ENCODE measurements around the gene PTPRN2. TPM values are rescaled to one million over a fixed set of nuclear protein-coding genes. Genes with fewer than 3 reads are reported as not detected.

Gene PTPRN2
- total and polyA plus RNA-seq, 2 donors (not counting 1 experiment from before 2014, with no cell fraction given), result 0.54 to 1.2 TPM

DNA sequence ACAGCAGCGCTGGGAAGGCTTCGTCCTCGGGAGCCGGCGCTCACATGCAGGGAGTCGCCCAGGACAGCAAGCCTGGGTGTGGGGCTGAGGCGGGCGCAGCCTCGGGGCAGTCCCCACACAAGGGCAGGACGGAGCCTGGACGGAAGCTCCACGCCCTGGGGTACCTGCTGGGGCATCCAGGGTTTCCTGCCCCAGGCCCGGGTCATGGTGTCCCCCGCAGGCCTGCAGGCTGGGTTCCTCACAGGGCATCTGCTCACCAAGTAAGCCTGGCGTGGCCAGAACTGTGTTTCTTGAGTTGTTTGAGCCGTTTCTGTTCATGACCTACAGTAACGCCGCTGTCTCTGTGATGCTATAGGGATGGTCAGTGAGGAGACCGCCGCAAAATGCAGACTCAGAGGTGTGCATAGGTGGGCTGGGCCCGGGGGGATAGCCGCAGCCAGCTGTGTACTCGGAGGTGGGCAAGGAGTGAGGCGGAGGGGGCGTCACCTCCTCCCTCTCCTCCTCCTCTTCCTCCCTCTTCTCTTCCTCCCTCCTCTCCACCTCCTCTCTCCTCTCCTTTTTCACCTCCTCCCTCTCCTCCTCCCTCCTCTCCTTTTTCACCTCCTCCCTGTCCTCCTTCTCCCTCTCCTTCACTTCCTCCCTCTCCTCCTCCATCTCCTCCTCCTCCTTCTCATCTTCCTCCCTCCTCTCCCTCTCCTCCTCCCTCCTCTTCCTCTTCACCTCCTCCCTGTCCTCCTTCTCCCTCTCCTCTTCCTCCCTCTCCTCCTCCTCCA, 811.9 kb downstream of the PTPRN2 start:
- H3K36me3 ChIP-seq (ENCODE audit: control insufficient read depth, insufficient read depth, low read length), result no peaks in the 10 kb centered on the region

DNA sequence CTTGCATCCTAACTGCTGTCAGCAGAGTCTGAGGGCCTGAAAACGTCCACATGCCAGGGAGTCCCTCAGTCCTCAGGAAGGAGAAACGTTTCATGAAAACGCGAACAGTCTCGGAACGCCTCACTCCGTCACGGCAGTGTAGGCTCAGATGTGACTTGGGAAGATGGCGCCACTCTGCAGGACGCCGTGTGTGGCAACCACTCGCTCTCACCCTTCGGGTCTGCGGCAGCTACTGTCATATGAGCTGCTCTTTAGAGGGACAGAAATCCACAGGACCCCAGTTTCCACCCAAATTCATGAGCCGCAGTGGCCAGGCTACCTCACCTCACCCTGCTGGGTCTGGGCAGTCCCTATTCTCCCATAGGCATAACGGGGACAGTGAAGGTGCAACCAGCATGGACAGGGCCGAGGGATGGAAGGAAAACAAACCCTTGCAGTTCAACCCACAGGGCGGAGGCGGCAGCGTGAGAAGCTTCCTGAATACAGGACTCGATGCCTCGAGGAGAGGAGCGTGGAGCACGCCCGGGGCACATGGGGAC, 812.5 kb downstream of the PTPRN2 start:
- H3K9me3 ChIP-seq (ENCODE audit: control insufficient read depth, insufficient read depth, low read depth, low read length), result peaks cover 1% of the 10 kb centered on the region

More for the DNA sequence above, 811.9 kb downstream of the PTPRN2 start:
- no peaks in the 10 kb centered on the region for H4K20me1 ChIP-seq (ENCODE audit: control insufficient read depth, extremely low read depth, insufficient read depth, low read length)
- TF ChIP-seq, protein P1, sequence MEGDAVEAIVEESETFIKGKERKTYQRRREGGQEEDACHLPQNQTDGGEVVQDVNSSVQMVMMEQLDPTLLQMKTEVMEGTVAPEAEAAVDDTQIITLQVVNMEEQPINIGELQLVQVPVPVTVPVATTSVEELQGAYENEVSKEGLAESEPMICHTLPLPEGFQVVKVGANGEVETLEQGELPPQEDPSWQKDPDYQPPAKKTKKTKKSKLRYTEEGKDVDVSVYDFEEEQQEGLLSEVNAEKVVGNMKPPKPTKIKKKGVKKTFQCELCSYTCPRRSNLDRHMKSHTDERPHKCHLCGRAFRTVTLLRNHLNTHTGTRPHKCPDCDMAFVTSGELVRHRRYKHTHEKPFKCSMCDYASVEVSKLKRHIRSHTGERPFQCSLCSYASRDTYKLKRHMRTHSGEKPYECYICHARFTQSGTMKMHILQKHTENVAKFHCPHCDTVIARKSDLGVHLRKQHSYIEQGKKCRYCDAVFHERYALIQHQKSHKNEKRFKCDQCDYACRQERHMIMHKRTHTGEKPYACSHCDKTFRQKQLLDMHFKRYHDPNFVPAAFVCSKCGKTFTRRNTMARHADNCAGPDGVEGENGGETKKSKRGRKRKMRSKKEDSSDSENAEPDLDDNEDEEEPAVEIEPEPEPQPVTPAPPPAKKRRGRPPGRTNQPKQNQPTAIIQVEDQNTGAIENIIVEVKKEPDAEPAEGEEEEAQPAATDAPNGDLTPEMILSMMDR (conservative IDR thresholded peaks at IDR 0.05 in 1 of 2, IDR thresholded peaks at IDR 0.05 in 1 of 2; ENCODE audit: low read depth in 1 of 2, low read length in 2 of 2), result no peak
- TF ChIP-seq EZH2 (IDR thresholded peaks at IDR 0.05; ENCODE audit: low read length, missing control alignments), result no peak
- H3K4me1 ChIP-seq (ENCODE audit: control insufficient read depth, extremely low read depth, insufficient read depth, low read length), result no peaks in the 10 kb centered on the region
- no peaks in the 10 kb centered on the region for H3K27me3 ChIP-seq (ENCODE audit: control insufficient read depth, insufficient read depth, low read length)
- no peak overlapping the region for H3K4me3 ChIP-seq (replicated peaks in 1 of 4; ENCODE audit: control extremely low read depth in 1 of 4, insufficient read depth in 1 of 4, low read depth in 3 of 4, low read length in 4 of 4)
- H3K4me2 ChIP-seq (ENCODE audit: extremely low read depth, insufficient read depth, low read length), result no peak overlapping the region
- H3K9ac ChIP-seq (ENCODE audit: insufficient read depth, low read length), result no peak overlapping the region
- H3K9me3 ChIP-seq (ENCODE audit: control insufficient read depth, insufficient read depth, low read depth, low read length), result peaks cover 1% of the 10 kb centered on the region
- no peaks in the 10 kb centered on the region for H3K79me2 ChIP-seq (ENCODE audit: control insufficient read depth, insufficient read depth, low read length)
- no peak for DNase-seq (ENCODE audit: low read depth in 2 of 2)
- no peak overlapping the region for H3K27ac ChIP-seq (ENCODE audit: insufficient read depth, low read length)
- no peak overlapping the region for H2AFZ ChIP-seq (ENCODE audit: low read length)

DNA sequence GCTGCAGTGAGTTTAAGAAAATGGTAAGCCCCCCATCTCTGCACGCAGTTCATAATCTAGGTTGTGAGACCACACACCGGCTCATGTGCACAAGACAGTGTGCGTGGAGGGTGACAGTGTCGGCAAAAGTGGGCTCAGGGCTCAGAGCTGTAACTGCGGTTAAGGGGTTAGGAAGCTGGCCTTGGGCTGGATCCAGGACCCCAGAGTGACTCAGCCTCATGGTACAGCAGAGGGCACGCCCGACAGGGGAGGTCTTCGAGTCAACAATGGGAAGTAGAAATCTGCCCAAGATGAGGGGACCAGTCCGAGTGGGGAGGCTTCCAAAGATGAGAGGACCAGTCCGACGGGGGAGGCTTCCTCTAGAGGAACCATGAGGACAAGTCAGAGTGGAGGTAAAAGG, 813.1 kb downstream of the PTPRN2 start:
- Histone ChIP-seq H2AFZ (ENCODE audit: low read length) (no peak overlapping the region), H3K27ac (ENCODE audit: insufficient read depth, low read length) (no peak overlapping the region), H3K9ac (ENCODE audit: insufficient read depth, low read length) (no peak overlapping the region), H3K4me1 (ENCODE audit: control insufficient read depth, extremely low read depth, insufficient read depth, low read length) (no peaks in the 10 kb centered on the region), H3K4me3 (replicated peaks in 1 of 4; ENCODE audit: control extremely low read depth in 1 of 4, insufficient read depth in 1 of 4, low read depth in 3 of 4, low read length in 4 of 4) (no peak overlapping the region), H3K27me3 (ENCODE audit: control insufficient read depth, insufficient read depth, low read length) (no peaks in the 10 kb centered on the region), H3K36me3 (ENCODE audit: control insufficient read depth, insufficient read depth, low read length) (no peaks in the 10 kb centered on the region), H3K79me2 (ENCODE audit: control insufficient read depth, insufficient read depth, low read length) (no peaks in the 10 kb centered on the region), H3K9me3 (ENCODE audit: control insufficient read depth, insufficient read depth, low read depth, low read length) (peaks cover 1% of the 10 kb centered on the region), H4K20me1 (ENCODE audit: control insufficient read depth, extremely low read depth, insufficient read depth, low read length) (no peaks in the 10 kb centered on the region), H3K4me2 (ENCODE audit: extremely low read depth, insufficient read depth, low read length) (no peak overlapping the region)
- no peak for DNase-seq (ENCODE audit: low read depth in 2 of 2)
- TF ChIP-seq EZH2 (IDR thresholded peaks at IDR 0.05; ENCODE audit: low read length, missing control alignments), result no peak
- TF ChIP-seq, protein P1 (conservative IDR thresholded peaks at IDR 0.05 in 1 of 2, IDR thresholded peaks at IDR 0.05 in 1 of 2; ENCODE audit: low read depth in 1 of 2, low read length in 2 of 2), result no peak

More for the DNA sequence above, 812.5 kb downstream of the PTPRN2 start:
- Histone ChIP-seq H3K4me3 (replicated peaks in 1 of 4; ENCODE audit: control extremely low read depth in 1 of 4, insufficient read depth in 1 of 4, low read depth in 3 of 4, low read length in 4 of 4) (no peak overlapping the region), H3K79me2 (ENCODE audit: control insufficient read depth, insufficient read depth, low read length) (no peaks in the 10 kb centered on the region), H2AFZ (ENCODE audit: low read length) (no peak overlapping the region), H3K9ac (ENCODE audit: insufficient read depth, low read length) (no peak overlapping the region), H3K36me3 (ENCODE audit: control insufficient read depth, insufficient read depth, low read length) (no peaks in the 10 kb centered on the region), H4K20me1 (ENCODE audit: control insufficient read depth, extremely low read depth, insufficient read depth, low read length) (no peaks in the 10 kb centered on the region), H3K4me1 (ENCODE audit: control insufficient read depth, extremely low read depth, insufficient read depth, low read length) (no peaks in the 10 kb centered on the region), H3K27me3 (ENCODE audit: control insufficient read depth, insufficient read depth, low read length) (no peaks in the 10 kb centered on the region), H3K27ac (ENCODE audit: insufficient read depth, low read length) (no peak overlapping the region), H3K4me2 (ENCODE audit: extremely low read depth, insufficient read depth, low read length) (no peak overlapping the region)
- TF ChIP-seq, protein P1 (conservative IDR thresholded peaks at IDR 0.05 in 1 of 2, IDR thresholded peaks at IDR 0.05 in 1 of 2; ENCODE audit: low read depth in 1 of 2, low read length in 2 of 2), result no peak
- no peak for TF ChIP-seq EZH2 (IDR thresholded peaks at IDR 0.05; ENCODE audit: low read length, missing control alignments)
- no peak for DNase-seq (ENCODE audit: low read depth in 2 of 2)

Measured in fibroblast of lung (primary cell).